K562 (cell line): ENCODE data around the gene IPO7. TPM values are rescaled to one million over a fixed set of nuclear protein-coding genes. Genes with fewer than 3 reads are reported as not detected.

Source experiments
- CCNT2 ChIP-seq: IDR thresholded peaks from 2 replicates; pipeline ENCODE4 v1.6.1; 2011; ENCODE audit warnings: borderline replicate concordance, low read depth, mild to moderate bottlenecking, moderate library complexity, mixed read lengths, low read length; ENCODE audit not compliant: insufficient read length; ENCODE audit errors: extremely low read depth
- CREB1 ChIP-seq, 2 experiments: sonication (generic) in 1 of 2; formaldehyde crosslinking in 1 of 2; IDR thresholded peaks; 2 replicates each; pipeline versions ENCODE4 v1.6.1 to v1.8.0; 2012 to 2022; ENCODE audit warnings: inconsistent platforms in 1 of 2, mild to moderate bottlenecking in 1 of 2, missing genetic modification reagents in 1 of 2, moderate library complexity in 1 of 2
- FOSL1 ChIP-seq: fragments of 200-800 bp; sonication (Bioruptor generic); conservative IDR thresholded peaks from 2 replicates; pipeline ENCODE4 v1.6.1; 2016; ENCODE audit warnings: missing genetic modification characterization, missing compliant biosample characterization
- FOXA1 ChIP-seq: fragments of 450-650 bp; IDR thresholded peaks from 2 replicates; pipeline ENCODE4 v1.6.1; 2016; ENCODE audit warnings: mild to moderate bottlenecking, borderline replicate concordance
- FOXA3 ChIP-seq, 2 experiments: fragments of 450-650 bp in 1 of 2; sonication (generic) in 1 of 2; formaldehyde crosslinking; IDR thresholded peaks in 1 of 2; conservative IDR thresholded peaks in 1 of 2; 2 replicates each; pipeline versions ENCODE4 v1.4.0 to v1.8.0; 2020 to 2022; ENCODE audit warnings: mild to moderate bottlenecking in 2 of 2, missing genetic modification reagents in 1 of 2
- MYNN ChIP-seq, 2 experiments: sonication (generic); formaldehyde crosslinking in 1 of 2; IDR thresholded peaks; 2 replicates each; pipeline versions ENCODE4 v1.5.0 to v1.6.1; 2016 to 2020; ENCODE audit warnings: antibody characterized with exemption in 1 of 2, missing genetic modification reagents in 1 of 2
- ZBTB1 ChIP-seq: sonication (generic); formaldehyde crosslinking; IDR thresholded peaks from 2 replicates; pipeline ENCODE4 v1.8.1; 2023; ENCODE audit warnings: missing genetic modification reagents, low read depth, mild to moderate bottlenecking, borderline replicate concordance
- ZFP1 ChIP-seq: fragments of 450-650 bp; formaldehyde crosslinking; IDR thresholded peaks from 2 replicates; pipeline ENCODE4 v1.4.0; 2020; ENCODE audit warnings: mild to moderate bottlenecking, mixed read lengths
- ZNF551 ChIP-seq: fragments of 250-450 bp; sonication (Bioruptor Pico); IDR thresholded peaks from 2 replicates; pipeline ENCODE4 v1.5.0; 2021; ENCODE audit warnings: mild to moderate bottlenecking, moderate library complexity
- polyA plus RNA-seq, 8 experiments: library from polyadenylated mRNA; depleted of rRNA in 4 of 8; stranded (reverse) in 5 of 8; unstranded in 3 of 8; fragments of >200 nt; fragmentation: Nextera tagmentation in 2 of 8; fragmentation: Illumina TruSeq in 1 of 8; extraction: Ambion mirVana in 2 of 8; extraction: Trizol in 1 of 8; gene quantifications; 2 replicates each; pipeline versions ENCODE4 v1.2.1 to v1.2.3, GENCODE V29; 2011 to 2014; ENCODE audit warnings: inconsistent platforms in 1 of 8, missing spikeins in 1 of 8
- total RNA-seq, 7 experiments: library from RNA; depleted of rRNA in 6 of 7; stranded (reverse); fragments of >200 nt in 6 of 7; fragmentation: Illumina TruSeq in 2 of 7; extraction: Trizol in 2 of 7; gene quantifications; 2 replicates each; pipeline versions ENCODE4 v1.2.1 to v1.2.3, GENCODE V29; 2011 to 2021; ENCODE audit warnings: low replicate concordance in 1 of 7
- TF ChIP-seq, protein P1 (sequence below): fragments of 250-450 bp; sonication (Bioruptor Pico); IDR thresholded peaks from 2 replicates; pipeline ENCODE4 v1.9.0; 2021; ENCODE audit warnings: mild to moderate bottlenecking, inconsistent platforms
- TF ChIP-seq, protein P2 (sequence below), 2 experiments: fragments of 450-650 bp; IDR thresholded peaks; 2 replicates each; pipeline ENCODE4 v1.6.1; 2016; ENCODE audit warnings: mild to moderate bottlenecking in 2 of 2, borderline replicate concordance in 1 of 2, low read depth in 1 of 2, moderate library complexity in 1 of 2
- TF ChIP-seq, protein P3 (sequence below): sonication (generic); formaldehyde crosslinking; IDR thresholded peaks from 2 replicates; pipeline ENCODE4 v1.8.1; 2023; ENCODE audit warnings: mild to moderate bottlenecking, missing genetic modification reagents

IPO7 gene
- total and polyA plus RNA-seq, 9 of the 15 experiments (the other 6 are each of a cell fraction or from before 2014, with no cell fraction given) = 23.6 to 138 (median 110) TPM

DNA sequence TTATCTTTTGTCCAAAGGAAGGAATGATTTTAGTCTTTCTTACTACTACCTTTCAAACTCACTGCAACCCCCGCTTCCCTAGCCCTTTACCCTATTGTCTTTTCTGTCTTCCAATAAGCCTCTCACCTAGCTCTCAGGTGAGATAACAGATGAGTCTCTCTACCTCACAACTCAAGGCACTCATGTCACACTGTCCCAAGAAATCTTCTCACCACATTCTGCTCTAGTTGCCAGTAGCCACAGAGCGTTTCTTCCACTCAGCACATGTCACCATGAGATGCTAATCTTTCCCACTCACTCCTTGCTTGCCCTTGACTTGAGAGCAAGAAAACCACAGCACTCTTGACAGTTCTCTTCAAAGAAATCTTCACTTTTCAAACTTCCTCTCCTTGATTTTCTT, 37.4 kb upstream of the IPO7 start (continued):
- TF ChIP-seq, protein P1, sequence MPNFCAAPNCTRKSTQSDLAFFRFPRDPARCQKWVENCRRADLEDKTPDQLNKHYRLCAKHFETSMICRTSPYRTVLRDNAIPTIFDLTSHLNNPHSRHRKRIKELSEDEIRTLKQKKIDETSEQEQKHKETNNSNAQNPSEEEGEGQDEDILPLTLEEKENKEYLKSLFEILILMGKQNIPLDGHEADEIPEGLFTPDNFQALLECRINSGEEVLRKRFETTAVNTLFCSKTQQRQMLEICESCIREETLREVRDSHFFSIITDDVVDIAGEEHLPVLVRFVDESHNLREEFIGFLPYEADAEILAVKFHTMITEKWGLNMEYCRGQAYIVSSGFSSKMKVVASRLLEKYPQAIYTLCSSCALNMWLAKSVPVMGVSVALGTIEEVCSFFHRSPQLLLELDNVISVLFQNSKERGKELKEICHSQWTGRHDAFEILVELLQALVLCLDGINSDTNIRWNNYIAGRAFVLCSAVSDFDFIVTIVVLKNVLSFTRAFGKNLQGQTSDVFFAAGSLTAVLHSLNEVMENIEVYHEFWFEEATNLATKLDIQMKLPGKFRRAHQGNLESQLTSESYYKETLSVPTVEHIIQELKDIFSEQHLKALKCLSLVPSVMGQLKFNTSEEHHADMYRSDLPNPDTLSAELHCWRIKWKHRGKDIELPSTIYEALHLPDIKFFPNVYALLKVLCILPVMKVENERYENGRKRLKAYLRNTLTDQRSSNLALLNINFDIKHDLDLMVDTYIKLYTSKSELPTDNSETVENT (CRISPR knock-in tag) = no peak
- TF ChIP-seq ZBTB1 = no peak
- TF ChIP-seq, protein P2, sequence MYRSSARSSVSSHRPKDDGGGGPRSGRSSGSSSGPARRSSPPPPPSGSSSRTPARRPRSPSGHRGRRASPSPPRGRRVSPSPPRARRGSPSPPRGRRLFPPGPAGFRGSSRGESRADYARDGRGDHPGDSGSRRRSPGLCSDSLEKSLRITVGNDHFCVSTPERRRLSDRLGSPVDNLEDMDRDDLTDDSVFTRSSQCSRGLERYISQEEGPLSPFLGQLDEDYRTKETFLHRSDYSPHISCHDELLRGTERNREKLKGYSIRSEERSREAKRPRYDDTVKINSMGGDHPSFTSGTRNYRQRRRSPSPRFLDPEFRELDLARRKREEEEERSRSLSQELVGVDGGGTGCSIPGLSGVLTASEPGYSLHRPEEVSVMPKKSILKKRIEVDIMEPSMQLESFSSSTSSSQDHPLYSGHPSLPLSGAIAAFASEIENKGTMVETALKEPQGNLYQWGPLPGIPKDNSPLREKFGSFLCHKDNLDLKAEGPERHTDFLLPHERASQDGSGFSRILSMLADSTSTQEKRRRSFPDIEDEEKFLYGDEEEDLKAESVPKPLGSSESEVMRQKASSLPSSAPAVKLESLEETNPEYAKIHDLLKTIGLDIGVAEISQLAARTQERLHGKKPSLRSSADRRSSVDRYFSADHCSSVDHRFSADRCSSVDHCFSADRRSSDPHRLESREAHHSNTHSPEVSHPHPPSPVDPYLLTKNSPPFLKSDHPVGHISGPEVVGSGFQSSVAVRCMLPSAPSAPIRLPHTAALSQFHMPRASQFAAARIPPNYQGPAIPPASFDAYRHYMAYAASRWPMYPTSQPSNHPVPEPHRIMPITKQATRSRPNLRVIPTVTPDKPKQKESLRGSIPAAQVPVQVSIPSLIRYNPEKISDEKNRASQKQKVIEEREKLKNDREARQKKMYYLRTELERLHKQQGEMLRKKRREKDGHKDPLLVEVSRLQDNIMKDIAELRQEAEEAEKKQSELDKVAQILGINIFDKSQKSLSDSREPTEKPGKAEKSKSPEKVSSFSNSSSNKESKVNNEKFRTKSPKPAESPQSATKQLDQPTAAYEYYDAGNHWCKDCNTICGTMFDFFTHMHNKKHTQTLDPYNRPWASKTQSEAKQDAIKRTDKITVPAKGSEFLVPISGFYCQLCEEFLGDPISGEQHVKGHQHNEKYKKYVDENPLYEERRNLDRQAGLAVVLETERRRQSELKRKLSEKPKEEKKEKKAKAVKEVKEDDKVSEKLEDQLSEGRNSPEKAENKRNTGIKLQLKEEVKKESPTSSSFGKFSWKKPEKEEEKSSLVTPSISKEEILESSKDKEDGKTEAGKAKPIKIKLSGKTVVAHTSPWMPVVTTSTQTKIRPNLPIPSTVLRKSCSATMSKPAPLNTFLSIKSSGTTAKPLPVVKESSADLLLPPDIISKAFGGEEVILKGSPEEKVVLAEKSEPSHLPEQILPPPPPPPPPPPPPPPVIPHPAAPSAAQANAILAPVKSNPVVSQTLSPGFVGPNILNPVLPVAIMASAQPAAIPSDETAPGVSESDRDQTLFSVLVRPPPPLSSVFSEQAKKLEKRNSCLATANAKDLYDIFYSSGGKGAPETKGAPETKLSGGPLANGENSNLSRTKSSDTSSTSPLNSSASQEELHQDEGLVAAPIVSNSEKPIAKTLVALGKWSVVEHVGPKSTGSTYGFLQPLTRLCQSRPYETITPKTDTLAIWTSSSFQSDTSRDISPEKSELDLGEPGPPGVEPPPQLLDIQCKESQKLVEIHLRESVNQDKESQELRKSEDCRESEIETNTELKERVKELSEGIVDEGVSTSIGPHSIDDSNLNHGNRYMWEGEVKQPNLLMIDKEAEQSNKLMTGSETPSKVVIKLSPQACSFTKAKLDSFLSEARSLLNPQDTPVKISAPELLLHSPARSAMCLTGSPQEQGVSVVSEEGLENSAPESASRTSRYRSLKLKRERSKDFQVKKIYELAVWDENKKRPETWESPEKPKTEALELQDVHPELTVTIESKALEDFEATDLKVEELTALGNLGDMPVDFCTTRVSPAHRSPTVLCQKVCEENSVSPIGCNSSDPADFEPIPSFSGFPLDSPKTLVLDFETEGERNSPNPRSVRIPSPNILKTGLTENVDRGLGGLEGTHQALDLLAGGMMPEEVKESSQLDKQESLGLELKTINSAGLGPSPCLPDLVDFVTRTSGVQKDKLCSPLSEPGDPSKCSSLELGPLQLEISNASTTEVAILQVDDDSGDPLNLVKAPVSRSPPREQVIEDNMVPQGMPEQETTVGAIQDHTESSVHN (IDR thresholded peaks at IDR 0.05; ENCODE audit: borderline replicate concordance in 1 of 2, low read depth in 1 of 2) = no peak
- TF ChIP-seq ZNF551 = no peak
- TF ChIP-seq, protein P3, sequence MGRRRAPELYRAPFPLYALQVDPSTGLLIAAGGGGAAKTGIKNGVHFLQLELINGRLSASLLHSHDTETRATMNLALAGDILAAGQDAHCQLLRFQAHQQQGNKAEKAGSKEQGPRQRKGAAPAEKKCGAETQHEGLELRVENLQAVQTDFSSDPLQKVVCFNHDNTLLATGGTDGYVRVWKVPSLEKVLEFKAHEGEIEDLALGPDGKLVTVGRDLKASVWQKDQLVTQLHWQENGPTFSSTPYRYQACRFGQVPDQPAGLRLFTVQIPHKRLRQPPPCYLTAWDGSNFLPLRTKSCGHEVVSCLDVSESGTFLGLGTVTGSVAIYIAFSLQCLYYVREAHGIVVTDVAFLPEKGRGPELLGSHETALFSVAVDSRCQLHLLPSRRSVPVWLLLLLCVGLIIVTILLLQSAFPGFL (CRISPR knock-in tag) = no peak
- 0 out of 2 replicates have a peak, but pooled peaks have one; percentile 22 for TF ChIP-seq FOSL1 (tag)
- TF ChIP-seq MYNN (IDR thresholded peaks at IDR 0.05) = no peak
- TF ChIP-seq MYNN (CRISPR knock-in tag; IDR thresholded peaks at IDR 0.05) = no peak
- TF ChIP-seq CREB1 (IDR thresholded peaks at IDR 0.05) = no peak
- no peak for TF ChIP-seq CREB1 (CRISPR knock-in tag; IDR thresholded peaks at IDR 0.05)
- no peak for TF ChIP-seq ZFP1 (CRISPR knock-in tag)
- TF ChIP-seq CCNT2 = no peak
- TF ChIP-seq FOXA3 (CRISPR knock-in tag; conservative IDR thresholded peaks at IDR 0.05 in 1 of 2, IDR thresholded peaks at IDR 0.05 in 1 of 2) = no peak
- TF ChIP-seq FOXA1 = no peak
